Mucosa of stomach (tissue), 1 donor: Measurements from ENCODE around the gene PARD6B.
A peak's percentile ranks its signal among the peaks of the same experiment; 100 is the strongest.

ENCODE experiments used
- H3K27me3 ChIP-seq: one replicate; pipeline ENCODE4 v1.7.0; 2013; ENCODE audit warnings: mild to moderate bottlenecking, low read length; ENCODE audit not compliant: control insufficient read depth, insufficient read depth
- H3K36me3 ChIP-seq: one replicate; pipeline ENCODE4 v1.7.0; 2013; ENCODE audit warnings: low read length; ENCODE audit not compliant: control insufficient read depth, insufficient read depth
- H3K4me1 ChIP-seq: one replicate; pipeline ENCODE4 v1.7.0; 2013; ENCODE audit warnings: mild to moderate bottlenecking, low read length; ENCODE audit not compliant: control insufficient read depth, insufficient read depth
- H3K4me3 ChIP-seq: one replicate; pipeline ENCODE4 v1.7.0; 2013; ENCODE audit warnings: low read length
- H3K9ac ChIP-seq: one replicate; pipeline ENCODE4 v1.7.0; 2013; ENCODE audit warnings: mild to moderate bottlenecking, low read length, moderate library complexity
- H3K9me3 ChIP-seq: one replicate; pipeline ENCODE4 v1.7.0; 2013; ENCODE audit warnings: mild to moderate bottlenecking, low read length, moderate library complexity; ENCODE audit not compliant: control insufficient read depth
- donor health status: Pancreatic carcinoma.

Gene PARD6B

GRCh38 chr20:50731055-50731929 is at the start of gene PARD6B:
TSS of gene PARD6B (plus strand) at chr20:50731580. CDS start at chr20:50731787, 207 bp downstream.
- Histone ChIP-seq H3K4me3 (peak within 1 kb of the TSS; percentile 60), H3K27me3 (no peaks in the 10 kb centered on the region), H3K9ac (peak within 1 kb of the TSS; percentile 90), H3K4me1 (peaks cover 34% of the 10 kb centered on the region), H3K36me3 (no peaks in the 10 kb centered on the region), H3K9me3 (no peaks in the 10 kb centered on the region)

- H3K9ac ChIP-seq: no peak overlapping the region
- peaks cover 16% of the 10 kb centered on the region for H3K4me1 ChIP-seq
- no peak overlapping the region for H3K4me3 ChIP-seq
- H3K9me3 ChIP-seq: no peaks in the 10 kb centered on the region
- no peaks in the 10 kb centered on the region for H3K27me3 ChIP-seq
- H3K36me3 ChIP-seq: no peaks in the 10 kb centered on the region
Measured at GRCh38 chr20:50682065-50682464, 49.3 kb upstream of the PARD6B start.

GRCh38 chr20:50682947-50683530 is 48.3 kb upstream of the PARD6B start:
- Histone ChIP-seq H3K27me3 (no peaks in the 10 kb centered on the region), H3K9me3 (no peaks in the 10 kb centered on the region), H3K4me3 (no peak overlapping the region), H3K9ac (no peak overlapping the region), H3K4me1 (peaks cover 16% of the 10 kb centered on the region), H3K36me3 (no peaks in the 10 kb centered on the region)

- H3K9me3 ChIP-seq: no peaks in the 10 kb centered on the region
- H3K9ac ChIP-seq: no peak overlapping the region
- no peak overlapping the region for H3K4me3 ChIP-seq
- H3K36me3 ChIP-seq: no peaks in the 10 kb centered on the region
- peaks cover 16% of the 10 kb centered on the region for H3K4me1 ChIP-seq
- H3K27me3 ChIP-seq: peaks cover 2% of the 10 kb centered on the region
Measured at GRCh38 chr20:50683570-50683969, 47.8 kb upstream of the PARD6B start.

GRCh38 chr20:50686821-50687220 is 44.6 kb upstream of the PARD6B start:
- H3K27me3 ChIP-seq: peaks cover 21% of the 10 kb centered on the region
- H3K9me3 ChIP-seq: no peaks in the 10 kb centered on the region
- peaks cover 24% of the 10 kb centered on the region for H3K4me1 ChIP-seq
- no peak overlapping the region for H3K9ac ChIP-seq
- no peaks in the 10 kb centered on the region for H3K36me3 ChIP-seq
- no peak overlapping the region for H3K4me3 ChIP-seq

- H3K4me3 ChIP-seq: no peak overlapping the region
- no peaks in the 10 kb centered on the region for H3K36me3 ChIP-seq
- H3K4me1 ChIP-seq: peaks cover 24% of the 10 kb centered on the region
- H3K27me3 ChIP-seq: peaks cover 25% of the 10 kb centered on the region
- no peaks in the 10 kb centered on the region for H3K9me3 ChIP-seq
- no peak overlapping the region for H3K9ac ChIP-seq
Measured at GRCh38 chr20:50688256-50688975, 43.0 kb upstream of the PARD6B start.

- no peak overlapping the region for H3K4me3 ChIP-seq
- peak overlapping the region; percentile 31 for H3K9ac ChIP-seq
- peaks cover 25% of the 10 kb centered on the region for H3K27me3 ChIP-seq
- H3K9me3 ChIP-seq: no peaks in the 10 kb centered on the region
- H3K4me1 ChIP-seq: peaks cover 24% of the 10 kb centered on the region
- no peaks in the 10 kb centered on the region for H3K36me3 ChIP-seq
Measured at GRCh38 chr20:50689864-50690649, 41.3 kb upstream of the PARD6B start.

- H3K9me3 ChIP-seq: no peaks in the 10 kb centered on the region
- no peaks in the 10 kb centered on the region for H3K36me3 ChIP-seq
- no peak within 1 kb of the TSS for H3K4me3 ChIP-seq
- peak within 1 kb of the TSS; percentile 48 for H3K9ac ChIP-seq
- H3K27me3 ChIP-seq: peaks cover 25% of the 10 kb centered on the region
- H3K4me1 ChIP-seq: peaks cover 24% of the 10 kb centered on the region
Measured at GRCh38 chr20:50690650-50691572, 40.5 kb upstream of the PARD6B start, which contains the start of gene RIPOR3. TSS of gene RIPOR3 (minus strand) at chr20:50691542. CDS start at chr20:50691128, 414 bp downstream.

GRCh38 chr20:50691573-50692551 is 39.5 kb upstream of the PARD6B start:
- H3K27me3 ChIP-seq: peaks cover 25% of the 10 kb centered on the region
- H3K9me3 ChIP-seq: no peaks in the 10 kb centered on the region
- H3K36me3 ChIP-seq: no peaks in the 10 kb centered on the region
- H3K4me1 ChIP-seq: peaks cover 24% of the 10 kb centered on the region
- H3K9ac ChIP-seq: peak overlapping the region; percentile 48
- H3K4me3 ChIP-seq: no peak overlapping the region

GRCh38 chr20:50692552-50692933 is 38.8 kb upstream of the PARD6B start:
- Histone ChIP-seq H3K36me3 (no peaks in the 10 kb centered on the region), H3K9ac (no peak overlapping the region), H3K9me3 (no peaks in the 10 kb centered on the region), H3K27me3 (peaks cover 25% of the 10 kb centered on the region), H3K4me3 (no peak overlapping the region), H3K4me1 (peaks cover 24% of the 10 kb centered on the region)
